Activated gamma-delta T cell treated with Interleukin-2 at 50 U/mL for 16 hours (primary cell): ENCODE results near the gene RECQL.

Experiments
- DNase-seq: peaks from one replicate; pipeline ENCODE4 v3.0.0-alpha.2; 2020

The RECQL gene, protein sequence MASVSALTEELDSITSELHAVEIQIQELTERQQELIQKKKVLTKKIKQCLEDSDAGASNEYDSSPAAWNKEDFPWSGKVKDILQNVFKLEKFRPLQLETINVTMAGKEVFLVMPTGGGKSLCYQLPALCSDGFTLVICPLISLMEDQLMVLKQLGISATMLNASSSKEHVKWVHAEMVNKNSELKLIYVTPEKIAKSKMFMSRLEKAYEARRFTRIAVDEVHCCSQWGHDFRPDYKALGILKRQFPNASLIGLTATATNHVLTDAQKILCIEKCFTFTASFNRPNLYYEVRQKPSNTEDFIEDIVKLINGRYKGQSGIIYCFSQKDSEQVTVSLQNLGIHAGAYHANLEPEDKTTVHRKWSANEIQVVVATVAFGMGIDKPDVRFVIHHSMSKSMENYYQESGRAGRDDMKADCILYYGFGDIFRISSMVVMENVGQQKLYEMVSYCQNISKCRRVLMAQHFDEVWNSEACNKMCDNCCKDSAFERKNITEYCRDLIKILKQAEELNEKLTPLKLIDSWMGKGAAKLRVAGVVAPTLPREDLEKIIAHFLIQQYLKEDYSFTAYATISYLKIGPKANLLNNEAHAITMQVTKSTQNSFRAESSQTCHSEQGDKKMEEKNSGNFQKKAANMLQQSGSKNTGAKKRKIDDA

DNA sequence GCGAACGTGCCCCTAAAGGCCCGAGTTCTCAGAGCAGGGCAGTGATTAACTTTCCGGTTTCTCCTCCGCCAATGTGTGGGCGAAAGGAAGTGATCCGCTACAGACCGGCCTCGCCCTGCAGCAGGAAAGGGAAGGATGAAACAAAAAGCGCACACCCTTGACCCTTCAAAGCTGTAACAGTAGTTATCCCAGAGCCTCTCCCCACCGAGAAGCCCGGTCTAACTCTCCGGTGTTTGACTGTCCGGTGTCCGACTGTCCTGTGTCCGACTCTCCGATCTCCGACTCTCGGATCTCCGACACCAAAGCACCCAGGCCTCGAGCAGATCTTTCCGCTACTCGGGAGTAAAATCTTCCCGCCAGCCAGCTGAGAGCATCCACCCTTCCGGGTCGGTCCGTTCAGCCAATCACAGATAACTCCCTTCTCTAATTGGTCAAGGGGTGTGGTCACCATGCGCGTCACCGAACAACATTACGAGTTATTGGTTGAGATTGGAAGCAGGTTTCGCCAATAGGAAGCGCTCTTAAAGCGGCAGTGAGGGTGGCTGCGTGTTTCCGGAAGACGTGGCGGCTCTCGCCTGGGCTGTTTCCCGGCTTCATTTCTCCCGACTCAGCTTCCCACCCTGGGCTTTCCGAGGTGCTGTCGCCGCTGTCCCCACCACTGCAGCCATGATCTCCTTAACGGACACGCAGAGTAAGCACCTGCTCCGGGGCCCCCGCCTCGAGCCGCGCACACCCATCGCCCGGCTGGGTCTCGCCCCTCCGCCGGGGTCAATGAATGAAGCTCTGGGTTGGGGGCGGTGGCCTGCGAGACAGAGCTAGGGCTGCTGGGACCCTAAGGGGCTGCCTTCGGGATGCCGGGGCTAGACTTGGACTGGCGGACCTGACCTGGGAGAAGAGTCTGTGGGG is at the start of gene RECQL, which contains the start of gene GOLT1B:
Gene RECQL, minus strand, starts transcription at position 378 of the 906 bp plus-strand sequence. CDS start 2,065 bp downstream, outside the sequence.
Gene GOLT1B, plus strand, starts transcription at position 532 of the 906 bp plus-strand sequence. Its CDS starts 135 bp downstream, at position 667.
- DNase-seq = peak; percentile 87

DNA sequence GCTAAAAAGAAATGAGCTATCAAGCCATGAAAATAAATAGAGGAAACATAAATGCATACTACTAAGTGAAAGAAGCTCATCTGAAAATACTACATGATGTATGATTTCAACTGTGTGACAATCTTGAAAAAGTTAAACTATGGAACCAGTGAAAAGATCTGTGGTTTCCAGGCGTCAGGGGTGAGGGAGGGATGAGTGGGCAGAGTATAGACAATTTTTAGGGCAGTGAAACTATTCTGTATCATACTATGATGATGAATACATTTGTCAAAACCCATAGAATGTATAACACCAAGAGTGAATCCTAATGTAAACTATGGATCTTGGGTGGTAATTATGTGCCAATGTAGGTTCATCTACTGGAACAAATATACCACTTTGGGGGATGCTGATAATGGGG is 46.0 kb upstream of the RECQL start:
- no peak for DNase-seq

DNA sequence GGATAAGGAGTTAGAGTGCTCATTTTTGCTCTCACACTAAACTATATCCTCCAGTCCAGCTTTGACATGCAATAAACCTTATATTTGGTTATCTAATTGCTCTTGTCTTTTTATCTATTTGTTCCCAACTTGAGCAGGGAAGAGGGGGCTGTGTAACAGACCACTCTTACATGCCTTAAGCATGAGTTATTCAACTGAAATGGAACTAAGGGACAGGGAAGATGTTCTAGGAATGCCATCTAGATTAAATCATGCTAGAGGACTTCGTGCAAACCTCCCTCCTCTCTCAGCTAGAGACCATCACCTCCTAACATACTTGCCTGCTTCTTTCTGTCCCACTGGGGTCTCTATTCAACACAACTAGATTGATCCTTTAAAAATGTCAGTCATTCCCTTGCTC is 45.3 kb upstream of the RECQL start:
- DNase-seq = no peak

DNA sequence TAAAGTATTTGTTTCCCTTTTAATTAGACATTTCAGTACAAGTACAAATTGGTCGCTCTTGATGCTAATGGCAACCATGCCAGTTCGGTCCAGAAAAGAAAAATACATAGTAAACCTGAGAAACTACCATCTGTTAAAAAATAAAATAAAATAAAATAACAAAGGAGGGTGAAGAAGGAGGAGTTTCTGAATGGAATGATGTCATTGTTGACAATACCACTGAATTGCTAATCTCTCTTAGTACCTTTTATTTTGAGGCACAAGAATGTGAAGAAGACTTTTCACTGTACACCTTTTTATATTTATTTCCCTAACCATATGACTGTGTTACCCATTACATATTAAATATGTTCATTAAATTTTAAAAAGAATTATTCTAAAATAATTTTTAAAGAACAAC is 44.1 kb upstream of the RECQL start:
- DNase-seq = no peak

DNA sequence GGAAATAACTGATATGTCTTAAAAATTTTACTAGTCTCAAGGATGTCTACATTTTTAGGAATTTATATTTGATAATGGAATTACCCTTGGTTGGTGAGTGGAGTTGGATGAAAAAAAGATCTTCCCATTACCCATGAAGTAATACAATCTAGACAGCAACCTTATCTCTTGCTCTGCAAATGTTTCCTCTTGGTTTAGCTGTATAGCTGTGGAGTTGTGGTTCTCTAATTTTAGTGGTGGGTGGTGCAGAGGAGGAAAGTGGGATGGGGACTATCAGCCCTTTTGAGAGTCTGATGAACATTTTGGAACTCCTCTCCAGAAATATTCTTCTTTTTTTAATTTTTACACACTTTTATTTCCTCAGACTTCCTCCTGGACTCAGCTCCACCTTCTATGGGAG is 41.7 kb upstream of the RECQL start:
- no peak for DNase-seq

DNA sequence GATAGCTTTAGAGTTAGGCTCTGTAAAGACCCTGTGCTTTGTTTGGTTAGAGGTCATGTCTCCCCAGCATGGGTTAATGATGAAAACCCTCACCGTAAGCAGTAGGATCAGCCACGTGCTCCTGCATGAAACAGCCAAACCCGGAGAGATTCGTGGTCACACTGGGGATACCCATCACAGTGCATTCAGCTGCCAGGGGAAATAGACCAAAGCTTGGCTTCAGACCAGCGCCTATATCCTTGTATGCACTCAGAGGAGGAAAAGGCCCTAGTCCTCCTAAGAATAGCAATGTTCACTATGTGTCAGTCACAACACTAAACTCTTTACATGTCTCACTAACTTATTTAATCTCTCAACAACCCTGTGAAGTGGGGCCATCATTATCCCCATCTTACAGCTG is 41.0 kb upstream of the RECQL start:
- DNase-seq = no peak

DNA sequence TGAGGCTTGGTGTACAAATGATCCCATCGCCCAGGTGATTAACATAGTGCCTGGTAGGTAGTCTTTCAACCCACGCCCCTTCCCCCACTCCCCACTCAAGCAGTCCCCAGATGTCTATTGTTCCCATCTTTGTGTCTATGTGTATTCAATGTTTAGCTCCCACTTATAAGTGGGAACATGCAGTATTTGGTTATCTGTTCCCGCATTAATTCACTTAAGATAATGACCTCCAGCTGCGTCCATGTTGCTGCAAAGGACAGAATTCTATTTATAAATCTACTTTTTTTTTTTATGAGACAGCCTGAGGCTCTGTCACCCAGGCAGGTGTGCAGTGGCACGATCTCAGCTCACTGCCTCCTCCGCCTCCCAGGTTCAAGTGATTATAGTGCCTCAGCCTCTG is 40.3 kb upstream of the RECQL start:
- DNase-seq = no peak

DNA sequence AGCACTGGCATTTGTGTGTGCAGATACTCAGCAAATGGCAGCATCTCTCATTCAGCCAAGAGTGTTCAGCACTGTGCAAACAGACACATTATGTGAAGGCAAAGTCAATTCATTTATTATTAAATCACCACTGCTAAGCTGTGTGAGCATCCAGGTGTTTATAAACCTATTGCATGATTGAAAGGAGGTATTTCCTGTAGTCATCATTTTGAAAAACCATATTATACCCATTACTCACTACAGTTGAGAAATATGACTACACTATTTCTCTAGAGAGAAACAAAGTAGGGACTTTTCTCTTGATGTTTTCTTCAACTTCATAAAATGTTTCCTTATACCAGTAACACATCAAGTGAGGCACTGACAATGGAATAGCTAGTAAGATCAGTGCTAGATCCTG is 38.4 kb upstream of the RECQL start:
- DNase-seq = no peak

DNA sequence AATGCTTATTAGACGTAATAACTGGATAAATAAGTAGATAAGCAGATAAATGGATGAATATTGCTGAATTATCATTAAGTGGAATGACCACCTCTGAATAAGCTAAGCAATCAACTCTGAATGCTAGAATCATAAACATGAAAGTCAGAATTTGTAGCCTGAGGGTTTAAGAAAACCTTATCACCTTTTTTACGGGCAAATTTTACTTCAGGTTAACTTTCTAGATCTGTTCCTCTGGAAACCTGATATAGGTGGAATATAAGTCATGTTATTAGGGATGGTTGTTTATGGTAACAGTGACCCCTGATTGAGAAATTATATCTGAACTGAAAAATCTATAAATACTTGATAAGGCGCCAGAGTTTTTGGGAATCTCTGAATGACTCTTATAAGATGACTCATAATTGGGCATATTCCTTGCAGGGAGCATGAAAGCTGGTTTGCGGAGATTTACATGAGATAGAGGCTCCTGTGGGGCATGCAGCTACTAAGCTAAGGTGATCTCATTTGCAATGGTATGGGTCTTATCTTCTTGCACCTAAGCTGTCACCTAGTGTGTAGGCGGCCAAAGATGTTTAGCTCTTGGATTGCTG is 36.7 kb upstream of the RECQL start:
- DNase-seq = no peak

DNA sequence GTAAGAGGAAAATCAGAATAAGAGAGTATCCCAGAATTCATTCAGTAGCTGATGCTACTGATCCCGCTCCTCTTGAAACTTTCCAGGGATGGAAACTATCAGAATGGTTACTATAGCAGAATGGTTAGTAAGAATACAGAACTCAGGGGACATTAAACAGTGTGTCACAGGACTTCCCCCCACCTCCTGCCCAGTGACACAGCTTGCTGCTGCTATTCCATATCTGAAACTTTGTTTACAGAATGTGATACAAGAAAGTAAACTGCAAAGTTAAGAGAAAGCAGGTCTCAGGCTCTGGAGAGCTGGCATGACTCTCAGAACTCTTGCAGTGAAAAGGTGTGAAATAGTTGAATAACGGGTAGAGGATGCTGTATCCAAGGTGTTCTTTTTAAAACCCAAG is 28.0 kb upstream of the RECQL start:
- no peak for DNase-seq

DNA sequence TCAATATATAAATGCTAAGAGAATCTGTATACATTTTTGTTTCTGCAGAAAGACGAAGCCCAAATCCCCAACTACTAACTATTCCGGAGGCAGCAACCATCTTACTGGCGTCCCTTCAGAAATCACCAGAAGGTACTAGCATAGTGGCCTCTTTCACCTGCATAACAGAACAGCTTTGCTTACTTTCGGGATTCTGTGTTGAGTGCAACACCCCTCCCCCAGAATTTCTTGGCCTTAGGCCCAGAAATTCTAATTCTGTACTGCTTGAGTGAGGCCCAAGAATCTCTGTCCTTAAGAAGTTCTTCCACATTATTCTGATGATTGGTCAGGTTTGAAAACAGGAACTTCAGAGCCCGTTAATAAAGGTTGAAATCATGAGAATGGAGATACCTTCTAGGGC is 27.5 kb upstream of the RECQL start:
- no peak for DNase-seq

DNA sequence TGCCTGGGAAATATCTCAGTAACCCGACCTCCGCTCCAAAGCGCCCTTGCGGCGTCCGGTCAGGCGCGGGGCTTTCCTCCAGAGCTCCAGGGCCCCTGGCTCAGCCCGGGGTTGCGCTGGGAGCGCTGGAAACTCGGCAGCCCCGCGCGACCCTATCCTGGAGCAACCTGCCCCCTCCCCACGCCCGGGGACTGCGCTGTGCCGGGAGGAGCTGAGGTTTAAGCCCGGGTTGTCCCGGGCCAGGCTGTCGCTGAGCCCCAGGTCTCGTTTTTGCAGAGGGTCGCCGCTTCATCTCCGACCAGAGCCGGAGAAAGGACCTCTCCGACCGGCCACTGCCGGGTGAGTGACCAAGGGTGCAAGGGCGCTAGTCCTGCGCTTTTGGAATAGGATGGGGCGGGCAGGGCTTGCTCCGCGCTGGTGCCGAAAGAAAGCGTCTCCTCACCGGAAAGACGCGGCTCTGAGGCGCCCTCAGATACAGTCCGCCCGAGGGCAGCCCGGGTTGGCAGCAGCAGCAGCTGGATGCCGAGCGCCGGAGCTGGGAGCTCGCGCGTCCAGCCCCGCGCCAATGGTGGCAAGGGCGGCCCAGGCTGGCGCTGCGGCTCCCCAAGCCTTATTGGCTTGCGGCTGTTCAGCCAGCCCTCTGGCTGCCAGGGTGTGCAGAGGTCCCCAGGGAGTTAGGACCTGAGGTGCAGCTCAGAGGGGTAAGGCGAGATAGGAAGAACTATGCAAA is 26.2 kb upstream of the RECQL start:
- DNase-seq = peak; percentile 50

DNA sequence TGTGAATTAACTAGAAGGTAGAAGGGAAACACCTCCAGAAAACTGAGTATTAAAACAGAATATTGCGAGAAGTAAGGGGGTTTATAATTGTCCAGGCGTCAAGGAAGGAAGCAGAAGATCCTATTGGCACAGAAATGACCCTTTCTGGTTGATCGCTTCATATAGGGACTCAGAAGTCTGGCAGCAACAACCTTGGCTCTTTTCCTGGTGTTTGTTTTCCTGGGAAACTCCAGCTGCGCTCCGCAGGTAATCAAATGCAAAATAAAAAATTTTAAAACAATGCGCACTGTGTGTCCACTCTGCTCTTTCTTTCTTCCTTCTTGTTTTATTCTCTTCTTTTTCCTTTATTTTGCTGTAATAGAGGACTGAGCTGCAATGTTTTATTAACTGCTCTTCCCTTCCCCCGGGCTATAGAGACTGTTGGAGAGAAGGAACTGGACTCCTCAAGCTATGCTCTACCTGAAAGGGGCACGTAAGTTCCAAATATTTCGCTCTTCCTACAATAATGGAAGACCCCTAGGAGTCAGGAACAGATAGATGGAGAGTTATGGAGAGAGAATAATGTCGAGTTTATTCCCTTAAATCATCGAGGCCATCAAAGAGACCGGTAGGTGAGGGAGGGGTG is 25.4 kb upstream of the RECQL start:
- DNase-seq = no peak

DNA sequence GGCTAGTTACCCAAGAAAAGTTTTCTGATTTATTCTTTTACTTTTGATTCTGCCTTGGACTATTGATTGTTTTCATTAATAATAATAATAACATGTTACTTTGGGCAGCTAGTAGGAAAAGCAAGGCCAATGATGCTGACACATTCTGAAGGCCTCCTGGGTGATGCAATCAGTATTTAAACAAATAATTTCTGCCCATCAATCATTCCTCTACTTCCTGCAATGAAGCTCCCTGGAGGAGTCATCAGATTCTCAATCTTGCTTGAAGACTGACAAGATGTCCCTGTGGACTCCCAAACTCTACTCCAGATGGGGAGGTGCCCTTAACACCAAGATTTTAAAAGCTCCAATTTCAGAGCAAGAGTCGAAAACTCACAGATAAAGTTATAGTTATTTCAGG is 24.6 kb upstream of the RECQL start, which contains the start of gene SPX:
Gene SPX, plus strand, starts transcription at position 244 of the 400 bp plus-strand sequence. CDS start 177 bp downstream, outside the sequence.
- DNase-seq = no peak

DNA sequence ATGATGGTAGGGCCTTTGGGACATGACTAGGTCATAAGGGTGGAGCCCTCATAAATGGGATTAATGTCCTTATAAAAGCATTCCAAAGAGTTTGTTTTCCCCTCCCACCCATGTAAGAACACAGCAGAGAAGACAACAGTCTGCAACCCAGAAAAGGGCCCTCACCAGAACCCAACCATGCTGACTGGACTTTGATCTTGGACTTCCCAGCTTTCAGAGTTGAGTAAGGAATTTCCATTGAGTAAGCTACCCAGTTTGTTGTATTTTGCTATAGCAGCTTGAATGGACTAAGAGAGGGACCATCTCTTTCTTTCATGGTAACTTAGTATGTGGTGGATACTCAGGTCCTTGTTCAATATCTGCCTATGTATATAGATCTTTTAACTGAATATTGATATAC is 21.7 kb upstream of the RECQL start:
- DNase-seq = no peak

DNA sequence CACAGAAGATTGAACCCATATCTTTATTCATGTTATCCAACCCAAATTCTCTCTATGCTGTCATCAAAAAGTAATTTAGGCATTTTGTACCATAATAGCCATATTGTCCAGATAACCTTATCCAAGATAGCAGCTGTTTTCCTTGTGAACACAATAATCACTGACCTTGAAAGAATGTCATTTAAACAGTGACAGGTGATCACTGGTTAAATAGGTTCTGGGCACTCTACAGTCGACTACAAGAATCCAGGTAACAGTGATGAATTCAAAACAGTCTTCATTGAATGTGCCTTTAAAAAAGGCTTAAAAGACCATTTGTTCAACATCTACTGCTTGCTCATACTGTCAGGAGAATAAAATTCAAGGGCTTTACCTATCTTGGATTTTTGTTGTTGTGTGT is 20.1 kb upstream of the RECQL start:
- no peak for DNase-seq

DNA sequence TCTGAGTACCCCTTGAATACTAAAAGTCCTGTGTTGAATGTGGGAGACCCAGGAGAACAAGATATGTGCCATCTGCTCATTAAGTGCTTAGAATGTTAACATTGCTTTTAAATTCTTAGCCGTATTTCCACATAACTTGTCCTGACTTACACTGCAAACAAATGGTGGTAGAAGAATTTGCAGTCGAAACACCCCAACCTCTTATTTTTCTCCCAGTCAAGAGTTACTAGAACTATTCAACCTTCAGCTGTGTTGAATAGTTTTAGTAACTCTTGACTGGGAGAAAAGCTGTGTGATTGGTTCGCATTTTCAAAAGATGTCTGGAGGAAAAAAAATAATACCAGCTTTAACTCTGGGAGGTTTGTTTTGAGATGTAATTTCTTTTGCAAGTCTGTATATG is 17.0 kb upstream of the RECQL start:
- DNase-seq = no peak

DNA sequence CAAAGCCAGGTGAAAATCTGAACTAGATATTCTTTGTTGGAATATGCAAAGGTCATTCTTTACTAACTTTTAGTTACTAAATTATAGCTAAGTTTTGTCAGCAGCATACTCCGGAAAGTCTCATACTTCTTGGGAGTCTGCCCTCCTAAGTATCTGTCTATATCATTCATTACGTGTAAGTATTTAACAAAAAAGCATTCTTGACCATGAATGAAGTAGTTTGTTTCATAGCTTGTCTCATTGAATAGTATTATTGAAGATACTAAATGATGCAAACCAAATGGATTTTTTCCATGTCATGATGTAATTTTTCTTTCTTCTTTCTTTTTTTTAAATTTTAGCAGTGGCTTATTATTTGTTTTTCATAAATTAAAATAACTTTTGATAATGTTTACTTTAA is 14.8 kb upstream of the RECQL start:
- DNase-seq = no peak

DNA sequence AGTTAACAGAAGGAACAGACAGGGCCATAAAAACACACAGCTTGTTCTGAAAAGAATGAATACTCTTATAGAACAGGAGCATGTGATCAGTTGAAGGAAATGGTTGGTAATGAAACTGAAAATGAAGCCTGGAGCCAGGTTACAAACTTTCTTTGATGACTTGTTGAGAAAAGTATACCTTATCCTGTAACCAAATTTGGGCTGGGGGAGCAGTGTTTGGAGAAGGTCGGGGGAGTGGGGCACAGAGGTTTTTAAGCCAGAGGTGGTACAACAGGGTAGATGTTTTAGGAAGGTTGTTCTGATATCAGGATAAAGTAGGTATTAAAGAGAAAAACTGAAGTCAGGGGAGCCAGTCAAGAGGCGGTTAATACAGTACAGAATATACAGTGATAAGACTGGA is 8.3 kb upstream of the RECQL start:
- no peak for DNase-seq

DNA sequence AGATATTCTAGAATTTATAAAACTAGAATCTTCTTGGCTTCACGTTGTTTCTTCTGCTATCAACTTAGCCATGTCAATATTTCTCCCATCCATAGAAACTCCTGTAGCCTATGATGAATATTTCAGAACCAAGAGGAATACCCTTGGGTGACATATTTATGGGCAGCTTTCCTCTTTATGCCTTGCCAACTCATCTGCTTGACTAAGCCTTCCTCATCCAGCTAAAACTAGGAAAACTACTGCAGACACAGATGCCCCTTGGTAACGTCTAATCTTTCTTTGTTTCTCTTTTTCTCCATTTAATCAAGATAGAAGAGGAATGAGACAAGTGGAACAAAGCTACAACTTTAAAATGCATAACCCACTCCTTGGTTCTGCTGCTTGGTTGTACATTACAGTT is 6.4 kb upstream of the RECQL start:
- DNase-seq = no peak

DNA sequence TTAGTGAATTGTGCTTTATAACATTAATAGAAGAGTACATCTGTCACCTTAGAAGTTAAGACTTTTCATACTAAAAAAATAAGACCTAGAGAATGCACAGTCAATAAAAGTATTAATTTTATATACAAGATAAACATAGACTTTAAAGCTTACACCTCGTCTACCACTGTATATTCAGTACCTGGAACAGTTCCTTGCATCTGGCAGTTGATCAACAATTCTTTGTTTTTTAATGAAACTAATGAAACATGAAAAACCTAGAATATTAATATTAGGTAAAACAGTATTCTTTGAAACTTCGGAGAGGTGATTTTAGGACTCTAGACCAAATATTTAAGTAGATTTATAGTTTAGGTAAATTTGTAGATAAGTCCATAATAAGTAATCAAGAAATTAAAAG is 4.5 kb upstream of the RECQL start:
- no peak for DNase-seq

DNA sequence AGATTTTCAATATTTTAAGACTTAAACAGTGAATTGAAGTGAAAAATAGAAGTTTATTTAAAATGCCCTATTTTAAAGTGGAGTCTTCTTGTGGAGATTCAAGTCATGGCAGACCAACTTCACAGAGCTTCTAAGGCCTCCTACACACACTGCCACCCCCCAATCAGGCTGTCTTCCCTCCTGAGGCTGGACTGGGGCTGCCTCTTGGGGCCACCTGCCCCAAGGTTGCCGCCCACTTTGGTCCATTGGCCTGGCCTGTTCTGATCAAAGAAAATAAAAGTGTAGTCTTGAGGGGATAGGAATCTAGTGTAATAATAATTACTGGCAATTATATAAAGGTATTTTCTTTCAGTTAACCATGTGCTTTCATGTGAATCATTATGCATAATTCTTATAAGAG is 1.4 kb upstream of the RECQL start:
- DNase-seq = no peak
